ENCODE data around the gene CANT1. TPM values are rescaled to one million over a fixed set of nuclear protein-coding genes. Genes with fewer than 3 reads are reported as not detected.
A peak's percentile ranks its signal among the peaks of the same experiment; 100 is the strongest.
"Not testable (repeated sequence)": the region's sequence is repeated elsewhere in the genome, so short reads cannot be mapped to it uniquely, and the experiment has no call there.

Gene CANT1
- total RNA-seq, 4 donors from 2014 or later: 24.0 to 34.8 (median 30.3) TPM

- ATAC-seq (ENCODE audit: low FRiP score) (no peak), DNase-seq (ENCODE audit: low spot score) (no peak)
- no peak for TF ChIP-seq CTCF (IDR thresholded peaks at IDR 0.05)
These were observed 13.0 kb upstream of the CANT1 start for GRCh38 chr17:79022507-79022991.

GRCh38 chr17:79021929-79022328 lies 12.4 kb upstream of the CANT1 start:
- not testable (repeated sequence) for DNase-seq (ENCODE audit: low spot score); ATAC-seq (ENCODE audit: low FRiP score)

GRCh38 chr17:79020631-79021301 lies 11.2 kb upstream of the CANT1 start:
- ATAC-seq (ENCODE audit: low FRiP score) (no peak), DNase-seq (ENCODE audit: low spot score) (no peak)

GRCh38 chr17:79019632-79020584 lies 10.3 kb upstream of the CANT1 start:
- TF ChIP-seq CTCF (IDR thresholded peaks at IDR 0.05): peak in 1 of 3 donors; percentile 68
- DNase-seq (ENCODE audit: low spot score) (no peak), ATAC-seq (ENCODE audit: low FRiP score) (peak; percentile 55)

More at GRCh38 chr17:79020631-79021301, 11.2 kb upstream of the CANT1 start:
- TF ChIP-seq CTCF (IDR thresholded peaks at IDR 0.05): no peak

GRCh38 chr17:79019261-79019631 lies 9.7 kb upstream of the CANT1 start:
- TF ChIP-seq CTCF (IDR thresholded peaks at IDR 0.05): no peak
- no peak for DNase-seq (ENCODE audit: low spot score)
- no peak for ATAC-seq (ENCODE audit: low FRiP score)

GRCh38 chr17:79018370-79018695 lies 8.8 kb upstream of the CANT1 start:
- no peak for ATAC-seq (ENCODE audit: low FRiP score)
- no peak for DNase-seq (ENCODE audit: low spot score)
- no peak for TF ChIP-seq CTCF (IDR thresholded peaks at IDR 0.05)

GRCh38 chr17:79017546-79018369 lies 8.2 kb upstream of the CANT1 start:
- ATAC-seq (ENCODE audit: low FRiP score): no peak

More at GRCh38 chr17:79017546-79018369, 8.2 kb upstream of the CANT1 start:
- DNase-seq (ENCODE audit: low spot score): no peak
- TF ChIP-seq CTCF (IDR thresholded peaks at IDR 0.05): no peak

Data from omental fat pad (tissue), 4 donors.